Measurements from ENCODE around the gene CRB3.

The CRB3 gene

GRCh38 chr19:6471076-6471475, 7.0 kb downstream of the CRB3 start:
- no peaks in the 10 kb centered on the region for H3K9me3 ChIP-seq (ENCODE audit: control insufficient read depth, low read length)
- WGBS, 2 experiments (ENCODE audit: insufficient coverage in 2 of 2), result 80 to 85% methylated on average over 4 to 11 of the region's 14 CpGs
- no peak overlapping the region for H3K4me3 ChIP-seq (ENCODE audit: extremely low read depth, insufficient read depth, low read length, poor library complexity, severe bottlenecking)
- H3K4me1 ChIP-seq (ENCODE audit: control insufficient read depth, insufficient read depth, low read length, poor library complexity, severe bottlenecking), result peaks cover 6% of the 10 kb centered on the region
- no peaks in the 10 kb centered on the region for H3K36me3 ChIP-seq (ENCODE audit: control insufficient read depth, insufficient read depth, low read length)
- no peak overlapping the region for H3K27ac ChIP-seq (ENCODE audit: low read depth, low read length, severe bottlenecking)

- no peak overlapping the region for H3K27ac ChIP-seq (ENCODE audit: low read depth, low read length, severe bottlenecking)
Observed at GRCh38 chr19:6472713-6473112, 8.6 kb downstream of the CRB3 start.

GRCh38 chr19:6473647-6474046, 9.6 kb downstream of the CRB3 start:
- Histone ChIP-seq H3K27ac (ENCODE audit: low read depth, low read length, severe bottlenecking) (no peak overlapping the region), H3K9me3 (ENCODE audit: control insufficient read depth, low read length) (no peaks in the 10 kb centered on the region)
- 96% methylated on average over 4 of the region's 9 CpGs; no CpG with 5 or more reads in 1 of the 2 experiments for WGBS, 2 experiments (ENCODE audit: insufficient coverage in 2 of 2)

More at GRCh38 chr19:6472713-6473112, 8.6 kb downstream of the CRB3 start:
- Histone ChIP-seq H3K9me3 (ENCODE audit: control insufficient read depth, low read length) (no peaks in the 10 kb centered on the region), H3K36me3 (ENCODE audit: control insufficient read depth, insufficient read depth, low read length) (no peaks in the 10 kb centered on the region), H3K4me1 (ENCODE audit: control insufficient read depth, insufficient read depth, low read length, poor library complexity, severe bottlenecking) (peaks cover 6% of the 10 kb centered on the region), H3K4me3 (ENCODE audit: extremely low read depth, insufficient read depth, low read length, poor library complexity, severe bottlenecking) (no peak overlapping the region)
- WGBS, 2 experiments (ENCODE audit: insufficient coverage in 2 of 2), result 74 to 97% methylated on average over 3 of the region's 4 CpGs

GRCh38 chr19:6475321-6476108, 11.4 kb downstream of the CRB3 start:
- H3K4me1 ChIP-seq (ENCODE audit: control insufficient read depth, insufficient read depth, low read length, poor library complexity, severe bottlenecking), result peaks cover 3% of the 10 kb centered on the region

More at GRCh38 chr19:6473647-6474046, 9.6 kb downstream of the CRB3 start:
- Histone ChIP-seq H3K36me3 (ENCODE audit: control insufficient read depth, insufficient read depth, low read length) (no peaks in the 10 kb centered on the region), H3K4me3 (ENCODE audit: extremely low read depth, insufficient read depth, low read length, poor library complexity, severe bottlenecking) (no peak overlapping the region), H3K4me1 (ENCODE audit: control insufficient read depth, insufficient read depth, low read length, poor library complexity, severe bottlenecking) (peaks cover 6% of the 10 kb centered on the region)

GRCh38 chr19:6476155-6476895, 12.3 kb downstream of the CRB3 start:
- Histone ChIP-seq H3K4me1 (ENCODE audit: control insufficient read depth, insufficient read depth, low read length, poor library complexity, severe bottlenecking) (peaks cover 3% of the 10 kb centered on the region), H3K9me3 (ENCODE audit: control insufficient read depth, low read length) (no peaks in the 10 kb centered on the region), H3K27ac (ENCODE audit: low read depth, low read length, severe bottlenecking) (no peak overlapping the region), H3K4me3 (ENCODE audit: extremely low read depth, insufficient read depth, low read length, poor library complexity, severe bottlenecking) (peak overlapping the region; percentile 18), H3K36me3 (ENCODE audit: control insufficient read depth, insufficient read depth, low read length) (no peaks in the 10 kb centered on the region)
- 1 to 2% methylated on average over 24 to 28 of the region's 33 CpGs for WGBS, 2 experiments (ENCODE audit: insufficient coverage in 2 of 2)

More at GRCh38 chr19:6475321-6476108, 11.4 kb downstream of the CRB3 start:
- Histone ChIP-seq H3K9me3 (ENCODE audit: control insufficient read depth, low read length) (no peaks in the 10 kb centered on the region), H3K4me3 (ENCODE audit: extremely low read depth, insufficient read depth, low read length, poor library complexity, severe bottlenecking) (no peak overlapping the region), H3K36me3 (ENCODE audit: control insufficient read depth, insufficient read depth, low read length) (no peaks in the 10 kb centered on the region), H3K27ac (ENCODE audit: low read depth, low read length, severe bottlenecking) (no peak overlapping the region)
- 5 to 7% methylated on average over 49 of the region's 52 CpGs for WGBS, 2 experiments (ENCODE audit: insufficient coverage in 2 of 2)

GRCh38 chr19:6476896-6477431, 12.9 kb downstream of the CRB3 start:
- 15 to 19% methylated on average over 15 to 19 of the region's 29 CpGs for WGBS, 2 experiments (ENCODE audit: insufficient coverage in 2 of 2)
- Histone ChIP-seq H3K4me3 (ENCODE audit: extremely low read depth, insufficient read depth, low read length, poor library complexity, severe bottlenecking) (peak overlapping the region; percentile 18), H3K9me3 (ENCODE audit: control insufficient read depth, low read length) (no peaks in the 10 kb centered on the region), H3K27ac (ENCODE audit: low read depth, low read length, severe bottlenecking) (no peak overlapping the region), H3K36me3 (ENCODE audit: control insufficient read depth, insufficient read depth, low read length) (no peaks in the 10 kb centered on the region), H3K4me1 (ENCODE audit: control insufficient read depth, insufficient read depth, low read length, poor library complexity, severe bottlenecking) (peaks cover 3% of the 10 kb centered on the region)

- Histone ChIP-seq H3K27ac (ENCODE audit: low read depth, low read length, severe bottlenecking) (no peak overlapping the region), H3K9me3 (ENCODE audit: control insufficient read depth, low read length) (no peaks in the 10 kb centered on the region), H3K4me1 (ENCODE audit: control insufficient read depth, insufficient read depth, low read length, poor library complexity, severe bottlenecking) (no peaks in the 10 kb centered on the region), H3K36me3 (ENCODE audit: control insufficient read depth, insufficient read depth, low read length) (no peaks in the 10 kb centered on the region), H3K4me3 (ENCODE audit: extremely low read depth, insufficient read depth, low read length, poor library complexity, severe bottlenecking) (no peak overlapping the region)
- 89 to 97% methylated on average over 7 to 8 of the region's 13 CpGs for WGBS, 2 experiments (ENCODE audit: insufficient coverage in 2 of 2)
Observed at GRCh38 chr19:6478815-6479214, 14.7 kb downstream of the CRB3 start.

GRCh38 chr19:6479836-6480398, 15.8 kb downstream of the CRB3 start:
- Histone ChIP-seq H3K4me3 (ENCODE audit: extremely low read depth, insufficient read depth, low read length, poor library complexity, severe bottlenecking) (no peak overlapping the region), H3K36me3 (ENCODE audit: control insufficient read depth, insufficient read depth, low read length) (no peaks in the 10 kb centered on the region), H3K27ac (ENCODE audit: low read depth, low read length, severe bottlenecking) (no peak overlapping the region), H3K9me3 (ENCODE audit: control insufficient read depth, low read length) (no peaks in the 10 kb centered on the region), H3K4me1 (ENCODE audit: control insufficient read depth, insufficient read depth, low read length, poor library complexity, severe bottlenecking) (no peaks in the 10 kb centered on the region)
- WGBS, 2 experiments (ENCODE audit: insufficient coverage in 2 of 2), result 51 to 75% methylated on average over 4 to 7 of the region's 7 CpGs

GRCh38 chr19:6480848-6481415, 16.9 kb downstream of the CRB3 start:
- Histone ChIP-seq H3K9me3 (ENCODE audit: control insufficient read depth, low read length) (no peaks in the 10 kb centered on the region), H3K4me3 (ENCODE audit: extremely low read depth, insufficient read depth, low read length, poor library complexity, severe bottlenecking) (no peak overlapping the region), H3K4me1 (ENCODE audit: control insufficient read depth, insufficient read depth, low read length, poor library complexity, severe bottlenecking) (no peaks in the 10 kb centered on the region), H3K36me3 (ENCODE audit: control insufficient read depth, insufficient read depth, low read length) (no peaks in the 10 kb centered on the region), H3K27ac (ENCODE audit: low read depth, low read length, severe bottlenecking) (no peak overlapping the region)
- WGBS, 2 experiments (ENCODE audit: insufficient coverage in 2 of 2), result 92 to 95% methylated on average over 7 to 8 of the region's 10 CpGs

- WGBS, 2 experiments (ENCODE audit: insufficient coverage in 2 of 2), result 56 to 62% methylated on average over 19 to 20 of the region's 24 CpGs
- Histone ChIP-seq H3K4me3 (ENCODE audit: extremely low read depth, insufficient read depth, low read length, poor library complexity, severe bottlenecking) (no peak within 1 kb of the TSS), H3K36me3 (ENCODE audit: control insufficient read depth, insufficient read depth, low read length) (no peaks in the 10 kb centered on the region)
Observed at GRCh38 chr19:6481541-6482342, 17.7 kb downstream of the CRB3 start, which contains the start of gene DENND1C. TSS of gene DENND1C (minus strand) at chr19:6481787. CDS start at chr19:6481695, 92 bp downstream.

More at GRCh38 chr19:6481541-6482342, 17.7 kb downstream of the CRB3 start, which contains the start of gene DENND1C:
- no peaks in the 10 kb centered on the region for H3K9me3 ChIP-seq (ENCODE audit: control insufficient read depth, low read length)
- no peak within 1 kb of the TSS for H3K27ac ChIP-seq (ENCODE audit: low read depth, low read length, severe bottlenecking)
- H3K4me1 ChIP-seq (ENCODE audit: control insufficient read depth, insufficient read depth, low read length, poor library complexity, severe bottlenecking), result no peaks in the 10 kb centered on the region

Data from mesodermal cell (in vitro differentiated cells).